ENCODE data around the gene GRM4.

GRCh38 chr6:34146801-34147592 lies 1.1 kb upstream of the GRM4 start:
- TF ChIP-seq, protein P1, sequence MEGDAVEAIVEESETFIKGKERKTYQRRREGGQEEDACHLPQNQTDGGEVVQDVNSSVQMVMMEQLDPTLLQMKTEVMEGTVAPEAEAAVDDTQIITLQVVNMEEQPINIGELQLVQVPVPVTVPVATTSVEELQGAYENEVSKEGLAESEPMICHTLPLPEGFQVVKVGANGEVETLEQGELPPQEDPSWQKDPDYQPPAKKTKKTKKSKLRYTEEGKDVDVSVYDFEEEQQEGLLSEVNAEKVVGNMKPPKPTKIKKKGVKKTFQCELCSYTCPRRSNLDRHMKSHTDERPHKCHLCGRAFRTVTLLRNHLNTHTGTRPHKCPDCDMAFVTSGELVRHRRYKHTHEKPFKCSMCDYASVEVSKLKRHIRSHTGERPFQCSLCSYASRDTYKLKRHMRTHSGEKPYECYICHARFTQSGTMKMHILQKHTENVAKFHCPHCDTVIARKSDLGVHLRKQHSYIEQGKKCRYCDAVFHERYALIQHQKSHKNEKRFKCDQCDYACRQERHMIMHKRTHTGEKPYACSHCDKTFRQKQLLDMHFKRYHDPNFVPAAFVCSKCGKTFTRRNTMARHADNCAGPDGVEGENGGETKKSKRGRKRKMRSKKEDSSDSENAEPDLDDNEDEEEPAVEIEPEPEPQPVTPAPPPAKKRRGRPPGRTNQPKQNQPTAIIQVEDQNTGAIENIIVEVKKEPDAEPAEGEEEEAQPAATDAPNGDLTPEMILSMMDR (IDR thresholded peaks at IDR 0.05; ENCODE audit: low read depth, low read length, missing input control), result no peak
- TF ChIP-seq, protein P2, sequence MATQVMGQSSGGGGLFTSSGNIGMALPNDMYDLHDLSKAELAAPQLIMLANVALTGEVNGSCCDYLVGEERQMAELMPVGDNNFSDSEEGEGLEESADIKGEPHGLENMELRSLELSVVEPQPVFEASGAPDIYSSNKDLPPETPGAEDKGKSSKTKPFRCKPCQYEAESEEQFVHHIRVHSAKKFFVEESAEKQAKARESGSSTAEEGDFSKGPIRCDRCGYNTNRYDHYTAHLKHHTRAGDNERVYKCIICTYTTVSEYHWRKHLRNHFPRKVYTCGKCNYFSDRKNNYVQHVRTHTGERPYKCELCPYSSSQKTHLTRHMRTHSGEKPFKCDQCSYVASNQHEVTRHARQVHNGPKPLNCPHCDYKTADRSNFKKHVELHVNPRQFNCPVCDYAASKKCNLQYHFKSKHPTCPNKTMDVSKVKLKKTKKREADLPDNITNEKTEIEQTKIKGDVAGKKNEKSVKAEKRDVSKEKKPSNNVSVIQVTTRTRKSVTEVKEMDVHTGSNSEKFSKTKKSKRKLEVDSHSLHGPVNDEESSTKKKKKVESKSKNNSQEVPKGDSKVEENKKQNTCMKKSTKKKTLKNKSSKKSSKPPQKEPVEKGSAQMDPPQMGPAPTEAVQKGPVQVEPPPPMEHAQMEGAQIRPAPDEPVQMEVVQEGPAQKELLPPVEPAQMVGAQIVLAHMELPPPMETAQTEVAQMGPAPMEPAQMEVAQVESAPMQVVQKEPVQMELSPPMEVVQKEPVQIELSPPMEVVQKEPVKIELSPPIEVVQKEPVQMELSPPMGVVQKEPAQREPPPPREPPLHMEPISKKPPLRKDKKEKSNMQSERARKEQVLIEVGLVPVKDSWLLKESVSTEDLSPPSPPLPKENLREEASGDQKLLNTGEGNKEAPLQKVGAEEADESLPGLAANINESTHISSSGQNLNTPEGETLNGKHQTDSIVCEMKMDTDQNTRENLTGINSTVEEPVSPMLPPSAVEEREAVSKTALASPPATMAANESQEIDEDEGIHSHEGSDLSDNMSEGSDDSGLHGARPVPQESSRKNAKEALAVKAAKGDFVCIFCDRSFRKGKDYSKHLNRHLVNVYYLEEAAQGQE (IDR thresholded peaks at IDR 0.05), result no peak
- TF ChIP-seq NR2F2 (IDR thresholded peaks at IDR 0.05) (no peak), YY1 (IDR thresholded peaks at IDR 0.05) (no peak), RXRA (IDR thresholded peaks at IDR 0.05) (no peak), FOXA1 (IDR thresholded peaks at IDR 0.05) (no peak), JUND (IDR thresholded peaks at IDR 0.05) (no peak), GABPA (IDR thresholded peaks at IDR 0.05 in 1 of 2, conservative IDR thresholded peaks at IDR 0.05 in 1 of 2) (no peak), SP1 (IDR thresholded peaks at IDR 0.05) (no peak), RAD21 (IDR thresholded peaks at IDR 0.05) (no peak)
